COLO668 (cell line): ENCODE results near the gene COMMD1.
"Not testable (repeated sequence)": the region's sequence is repeated elsewhere in the genome, so short reads cannot be mapped to it uniquely, and the experiment has no call there.

Experiments
- DNase-seq: peaks from one replicate; lab custom pipeline; 2025; ENCODE audit not compliant: unreplicated experiment; lab: John Stamatoyannopoulos, UW

COMMD1 gene

GRCh38 chr2:61922714-61923113, 17.2 kb downstream of the COMMD1 start:
- no peak for DNase-seq

GRCh38 chr2:61924895-61925663, 19.6 kb downstream of the COMMD1 start:
- DNase-seq = no peak

- DNase-seq = no peak
These were observed 21.3 kb downstream of the COMMD1 start for GRCh38 chr2:61926531-61927477.

GRCh38 chr2:61928826-61929461, 23.5 kb downstream of the COMMD1 start:
- no peak for DNase-seq

- no peak for DNase-seq
These were observed 31.6 kb downstream of the COMMD1 start for GRCh38 chr2:61937098-61937497.

- no peak for DNase-seq
These were observed 32.4 kb downstream of the COMMD1 start for GRCh38 chr2:61937886-61938285.

GRCh38 chr2:61938511-61938910, 33.0 kb downstream of the COMMD1 start:
- DNase-seq = no peak

- no peak for DNase-seq
These were observed 37.8 kb downstream of the COMMD1 start for GRCh38 chr2:61943251-61943650.

- no peak for DNase-seq
These were observed 41.2 kb downstream of the COMMD1 start for GRCh38 chr2:61946666-61947065.

- no peak for DNase-seq
These were observed 43.4 kb downstream of the COMMD1 start for GRCh38 chr2:61948661-61949457.

- no peak for DNase-seq
These were observed 43.9 kb downstream of the COMMD1 start for GRCh38 chr2:61949458-61949713.

- DNase-seq = no peak
These were observed 44.5 kb downstream of the COMMD1 start for GRCh38 chr2:61949714-61950560.

GRCh38 chr2:61950571-61951315, 45.3 kb downstream of the COMMD1 start:
- no peak for DNase-seq

- DNase-seq = no peak
These were observed 46.4 kb downstream of the COMMD1 start for GRCh38 chr2:61951881-61952280.

- no peak for DNase-seq
These were observed 46.8 kb downstream of the COMMD1 start for GRCh38 chr2:61952288-61952687.

- not testable (repeated sequence) for DNase-seq
These were observed 49.4 kb downstream of the COMMD1 start for GRCh38 chr2:61954856-61955255.

- DNase-seq = no peak
These were observed 54.2 kb downstream of the COMMD1 start for GRCh38 chr2:61959381-61960293.

GRCh38 chr2:61961231-61961901, 55.9 kb downstream of the COMMD1 start:
- no peak for DNase-seq
